Common myeloid progenitor, CD34-positive (primary cell): Measurements from ENCODE around the gene KLF6.
A peak's percentile ranks its signal among the peaks of the same experiment; 100 is the strongest.

Experiments
- CTCF ChIA-PET: fragments of 350-600 bp; sonication (Branson Sonifier 250); formaldehyde crosslinking; loops from one replicate; lab custom pipeline; 2021; ENCODE audit warnings: antibody characterized with exemption; lab: Charles Lee
- POLR2A ChIA-PET: fragments of 350-600 bp; sonication (Branson Sonifier 250); formaldehyde crosslinking; loops from one replicate; lab custom pipeline; 2021; ENCODE audit warnings: antibody characterized with exemption; lab: Charles Lee
- DNase-seq, 3 donors: peaks; one replicate each; pipeline versions ENCODE4 v3.0.0 to v3.0.0-alpha.2; 2013
- H3K27ac ChIP-seq, 2 experiments: 1 replicate in 1 of 2; 2 replicates in 1 of 2; pipeline ENCODE4 v1.7.0; 2013; ENCODE audit warnings: inconsistent platforms in 2 of 2, low read length in 2 of 2, mild to moderate bottlenecking in 2 of 2, low read depth in 1 of 2, moderate library complexity in 1 of 2; ENCODE audit not compliant: severe bottlenecking in 2 of 2, insufficient read depth in 1 of 2, poor library complexity in 1 of 2
- H3K27me3 ChIP-seq, 5 experiments: replicated peaks in 2 of 5; 1 replicate in 3 of 5; 2 replicates in 2 of 5; pipeline versions ENCODE4 v1.6.1 to v1.7.0; 2013; ENCODE audit warnings: low read length in 4 of 5, mild to moderate bottlenecking in 2 of 5, moderate library complexity in 2 of 5, inconsistent platforms in 1 of 5; ENCODE audit not compliant: insufficient read depth in 5 of 5, control insufficient read depth in 4 of 5
- H3K36me3 ChIP-seq, 4 experiments: 1 replicate in 2 of 4; 2 replicates in 2 of 4; pipeline versions ENCODE4 v1.6.1 to v1.7.0; 2013; ENCODE audit warnings: low read length in 3 of 4, control low read depth in 1 of 4, mild to moderate bottlenecking in 1 of 4; ENCODE audit not compliant: control insufficient read depth in 4 of 4, insufficient read depth in 4 of 4
- H3K4me1 ChIP-seq, 4 experiments: 1 replicate in 3 of 4; 2 replicates in 1 of 4; pipeline versions ENCODE4 v1.6.1 to v1.7.1; 2013; ENCODE audit warnings: low read length in 3 of 4, mild to moderate bottlenecking in 3 of 4, control low read depth in 1 of 4, inconsistent platforms in 1 of 4, moderate library complexity in 1 of 4; ENCODE audit not compliant: control insufficient read depth in 4 of 4, insufficient read depth in 4 of 4; ENCODE audit errors: control extremely low read depth in 1 of 4
- H3K4me3 ChIP-seq, 7 experiments: 1 replicate in 4 of 7; 2 replicates in 3 of 7; pipeline versions ENCODE4 v1.5.1 to v1.7.0; 2013; ENCODE audit warnings: mild to moderate bottlenecking in 7 of 7, low read length in 6 of 7, moderate library complexity in 6 of 7, inconsistent platforms in 2 of 7, low read depth in 2 of 7, control low read depth in 1 of 7; ENCODE audit not compliant: insufficient read depth in 4 of 7, control insufficient read depth in 1 of 7; ENCODE audit errors: extremely low read depth in 1 of 7
- H3K9me3 ChIP-seq, 5 experiments: 1 replicate in 4 of 5; 2 replicates in 1 of 5; pipeline versions ENCODE4 v1.6.1 to v1.7.1; 2013; ENCODE audit warnings: low read length in 4 of 5, mild to moderate bottlenecking in 2 of 5, inconsistent platforms in 1 of 5, low read depth in 1 of 5, moderate library complexity in 1 of 5; ENCODE audit not compliant: control insufficient read depth in 4 of 5, insufficient read depth in 2 of 5; ENCODE audit errors: control extremely low read depth in 1 of 5
- WGBS: methylation state at CpG from one replicate; pipeline ENCODE4 v1.1.5; 2013; ENCODE audit not compliant: insufficient coverage; 5-methylcytosine and 5-hydroxymethylcytosine counted together

KLF6 gene

DNA sequence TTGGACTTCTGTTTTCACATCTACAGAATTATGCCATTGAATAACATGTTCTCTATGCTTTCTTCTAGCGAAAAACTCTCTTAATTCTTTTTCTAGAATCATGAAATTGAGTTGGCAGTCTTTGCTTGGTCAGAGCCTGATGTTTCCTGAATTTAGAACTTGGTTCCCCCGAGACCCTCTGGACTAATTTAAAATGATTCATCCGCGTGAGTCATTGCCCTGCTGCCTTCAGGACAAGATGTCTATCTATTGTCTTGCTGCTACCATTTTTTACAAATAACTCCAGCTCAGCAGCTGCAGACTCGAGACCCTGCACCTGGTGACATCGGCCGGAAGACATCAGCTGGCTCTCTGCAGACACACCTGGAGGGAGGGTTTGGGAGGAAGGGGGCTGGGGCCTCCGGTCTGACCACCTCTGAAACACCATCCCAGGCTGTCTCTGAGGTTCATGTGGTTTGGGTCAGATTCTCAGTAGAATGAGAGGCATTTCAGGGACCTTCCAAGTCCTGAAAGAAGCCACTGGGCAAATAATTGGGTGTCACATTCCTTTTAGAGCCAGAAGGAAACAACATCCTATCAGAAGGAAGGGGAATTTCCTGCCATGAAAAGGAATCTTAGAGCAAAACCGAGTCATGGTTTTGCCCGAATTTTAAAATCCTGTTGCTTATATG lies 20.9 kb upstream of the KLF6 start:
- POLR2A ChIA-PET, result interaction anchor here (1.1 to 5.5 kb wide), 2 partner anchors 18 to 22 kb away, joined by 4 to 48 read pairs; partner anchors contain the start of gene KLF6
- CTCF ChIA-PET, result no interaction called here
- H3K36me3 ChIP-seq, result no peaks in the 10 kb centered on the region
- peak; percentile 77 to 94 (median 93) for DNase-seq
- peaks cover 34 to 86% (median 82%) of the 10 kb centered on the region in 4 experiments for H3K4me1 ChIP-seq
- H3K9me3 ChIP-seq, result no peaks in the 10 kb centered on the region
- peak overlapping the region; percentile 99 for H3K27ac ChIP-seq
- peak overlapping the region in 4 of 7 experiments; percentile 15 to 57 (median 20) for H3K4me3 ChIP-seq
- WGBS, result 77% methylated on average over 3 of the region's 10 CpGs
- H3K27me3 ChIP-seq, result no peaks in the 10 kb centered on the region

DNA sequence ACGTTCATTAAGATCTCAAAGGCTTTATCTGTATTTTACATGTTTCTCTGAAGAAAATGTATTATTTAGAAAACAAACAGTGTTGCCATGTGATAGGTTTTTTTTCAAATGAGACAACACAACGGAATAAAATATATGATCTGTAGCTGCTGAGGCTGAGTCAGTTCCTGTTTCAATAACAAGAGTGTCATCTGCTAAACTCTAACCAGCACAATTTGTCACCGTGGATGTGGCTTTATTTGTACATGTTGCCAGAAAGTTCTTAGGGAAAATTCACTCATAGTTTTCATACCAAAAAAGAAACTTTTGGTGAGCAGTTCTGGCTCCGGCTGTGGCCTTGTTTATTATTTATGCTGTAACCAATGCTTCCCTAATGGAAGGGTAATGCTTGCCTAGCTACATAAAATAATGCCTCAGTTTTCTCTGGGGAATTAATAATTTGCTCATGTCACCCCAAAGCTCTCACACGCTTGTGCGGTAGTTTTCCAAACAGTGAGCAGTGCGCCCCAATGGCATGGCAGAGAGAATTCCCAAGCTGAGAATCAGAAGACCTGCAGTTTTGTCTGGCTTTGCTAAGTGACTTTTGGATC lies 20.3 kb upstream of the KLF6 start:
- peak; percentile 90 to 97 (median 96) for DNase-seq
- Histone ChIP-seq H3K9me3 (no peaks in the 10 kb centered on the region), H3K4me1 (peaks cover 31 to 79% (median 77%) of the 10 kb centered on the region in 4 experiments), H3K4me3 (peak overlapping the region in 4 of 7 experiments; percentile 15 to 57 (median 20)), H3K27me3 (no peaks in the 10 kb centered on the region), H3K36me3 (no peaks in the 10 kb centered on the region), H3K27ac (peak overlapping the region; percentile 99)
- ChIA-PET CTCF (no interaction called here), POLR2A (interaction anchor here (1.1 to 5.5 kb wide), 2 partner anchors 17 to 21 kb away, joined by 4 to 48 read pairs; partner anchors contain the start of gene KLF6)
- 64% methylated on average over 5 of the region's 7 CpGs for WGBS

DNA sequence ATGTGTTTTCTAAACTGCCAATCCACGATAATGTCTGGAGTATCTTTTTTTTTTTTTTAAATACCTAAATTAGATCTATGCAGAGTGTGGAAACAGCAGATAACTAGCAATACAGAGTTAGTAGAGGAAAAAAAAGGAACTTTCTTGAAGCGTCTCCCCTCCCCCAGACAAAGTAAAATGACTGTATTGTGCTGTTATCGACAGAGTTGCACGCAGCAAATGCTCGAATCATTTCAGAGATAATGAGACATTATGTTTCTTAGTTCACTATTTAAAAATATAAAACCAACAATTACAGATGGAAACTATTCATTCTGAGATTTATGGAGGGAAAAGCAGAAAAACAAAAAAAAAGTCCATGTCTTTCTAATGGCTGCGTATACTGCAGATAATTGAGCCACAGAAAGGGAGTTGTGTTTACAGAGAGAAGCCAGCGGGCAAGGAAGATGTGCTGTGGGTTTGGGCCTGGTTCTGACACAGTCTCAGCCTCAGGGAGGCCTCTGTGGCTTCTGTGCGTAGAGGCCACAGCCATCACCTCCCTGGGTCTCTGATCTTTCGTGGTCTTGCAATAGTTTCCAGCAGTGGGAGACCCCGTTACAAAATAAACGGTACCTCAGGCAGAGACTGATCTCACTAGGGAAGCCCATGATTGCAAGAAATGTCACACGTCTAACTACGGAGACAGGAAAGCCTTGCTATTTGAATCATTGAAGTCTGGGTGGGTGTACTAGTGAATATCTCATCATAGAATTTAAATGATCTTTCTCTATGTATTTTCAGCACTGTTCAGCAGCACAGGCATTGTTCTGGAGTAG lies 19.1 kb upstream of the KLF6 start:
- CTCF ChIA-PET, result no interaction called here
- peak; percentile 72 to 89 (median 78) for DNase-seq
- Histone ChIP-seq H3K4me1 (peaks cover 31 to 68% (median 66%) of the 10 kb centered on the region in 4 experiments), H3K36me3 (no peaks in the 10 kb centered on the region), H3K9me3 (no peaks in the 10 kb centered on the region), H3K4me3 (peak overlapping the region in 2 of 7 experiments; percentile 1 to 51), H3K27ac (peak overlapping the region; percentile 99), H3K27me3 (no peaks in the 10 kb centered on the region)
- POLR2A ChIA-PET, result interaction anchor here (5.5 kb wide), 1 partner anchor 20 kb away, joined by 48 read pairs; the partner anchor contains the start of gene KLF6
- 85% methylated on average over 3 of the region's 13 CpGs for WGBS

DNA sequence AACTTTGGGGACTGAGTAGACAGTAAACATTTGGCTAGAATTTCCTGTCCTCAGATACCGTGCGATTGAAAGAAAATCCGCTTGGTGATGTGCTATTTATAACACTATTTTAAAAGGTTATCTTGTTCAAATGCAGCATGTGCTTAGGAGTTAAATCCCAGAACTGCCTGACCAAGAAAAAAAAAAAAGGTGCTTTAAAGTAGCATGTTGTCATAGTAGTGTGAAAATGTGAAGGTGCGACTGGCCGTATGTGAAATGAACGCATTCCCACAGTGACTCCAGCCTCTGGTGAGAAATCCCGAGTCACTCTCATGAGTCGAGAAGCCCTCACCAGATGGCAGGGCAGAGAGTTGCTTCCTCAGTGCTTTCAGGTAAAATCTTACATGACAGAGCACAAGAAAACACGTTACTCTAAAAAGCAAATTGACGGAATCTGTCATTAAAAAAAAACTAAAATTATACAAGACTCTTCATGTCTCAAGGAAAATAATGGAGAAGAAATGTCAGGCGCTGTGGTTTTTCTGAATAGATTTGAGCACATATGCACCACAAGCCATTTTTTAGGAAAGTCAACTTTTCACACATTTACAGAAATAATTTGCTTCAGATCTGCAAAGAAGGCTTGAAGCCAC lies 18.4 kb upstream of the KLF6 start:
- Histone ChIP-seq H3K36me3 (no peaks in the 10 kb centered on the region), H3K27ac (peak overlapping the region; percentile 99), H3K4me3 (peak overlapping the region in 4 of 7 experiments; percentile 16 to 51 (median 22)), H3K27me3 (no peaks in the 10 kb centered on the region), H3K4me1 (peaks cover 31 to 61% (median 59%) of the 10 kb centered on the region in 4 experiments), H3K9me3 (no peaks in the 10 kb centered on the region)
- DNase-seq, result peak in 2 of 3 donors; percentile 86 to 89
- CTCF ChIA-PET, result no interaction called here
- POLR2A ChIA-PET, result interaction anchor here (5.5 kb wide), 1 partner anchor 19 kb away, joined by 48 read pairs; the partner anchor contains the start of gene KLF6
- 11% methylated on average over 5 of the region's 11 CpGs for WGBS

DNA sequence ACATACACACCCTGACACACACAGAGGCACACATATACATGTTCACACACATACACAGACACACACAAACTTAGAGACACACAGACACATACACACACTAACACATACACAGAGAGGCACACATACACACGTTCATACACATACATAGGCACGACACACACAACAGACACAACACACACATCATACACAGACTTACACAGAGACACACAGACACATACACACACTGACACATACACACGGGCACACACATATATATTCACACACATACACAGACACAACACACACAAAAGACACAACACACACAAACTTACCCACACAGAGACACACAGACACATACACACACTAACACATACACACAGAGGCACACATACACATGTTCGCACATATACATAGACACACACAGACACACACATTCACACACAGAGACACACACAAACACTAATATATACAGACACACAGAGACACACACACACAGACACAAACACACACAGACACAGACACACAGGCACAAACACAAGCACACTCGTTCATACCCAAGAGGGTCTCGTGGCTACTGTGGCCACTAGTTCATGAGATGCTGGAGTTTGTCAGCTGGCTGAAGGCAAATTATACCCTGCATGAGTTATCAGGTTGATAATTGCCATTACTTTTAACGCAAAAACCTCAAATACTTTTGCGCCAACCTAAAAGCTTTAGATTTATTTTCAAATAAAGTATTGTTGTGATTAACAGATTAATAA lies 17.7 kb upstream of the KLF6 start:
- WGBS, result 92% methylated on average over 5 of the region's 8 CpGs
- Histone ChIP-seq H3K36me3 (no peaks in the 10 kb centered on the region), H3K9me3 (no peaks in the 10 kb centered on the region), H3K4me1 (peaks cover 31 to 53% (median 52%) of the 10 kb centered on the region in 4 experiments), H3K27me3 (no peaks in the 10 kb centered on the region), H3K27ac (peak overlapping the region; percentile 99), H3K4me3 (peak overlapping the region in 1 of 7 experiments; percentile 51)
- ChIA-PET CTCF (no interaction called here), POLR2A (interaction anchor here (3.7 to 5.5 kb wide), 2 partner anchors 17 to 18 kb away, joined by 20 to 48 read pairs; partner anchors contain the start of gene KLF6)
- DNase-seq, result peak in 2 of 3 donors; percentile 48 to 73

DNA sequence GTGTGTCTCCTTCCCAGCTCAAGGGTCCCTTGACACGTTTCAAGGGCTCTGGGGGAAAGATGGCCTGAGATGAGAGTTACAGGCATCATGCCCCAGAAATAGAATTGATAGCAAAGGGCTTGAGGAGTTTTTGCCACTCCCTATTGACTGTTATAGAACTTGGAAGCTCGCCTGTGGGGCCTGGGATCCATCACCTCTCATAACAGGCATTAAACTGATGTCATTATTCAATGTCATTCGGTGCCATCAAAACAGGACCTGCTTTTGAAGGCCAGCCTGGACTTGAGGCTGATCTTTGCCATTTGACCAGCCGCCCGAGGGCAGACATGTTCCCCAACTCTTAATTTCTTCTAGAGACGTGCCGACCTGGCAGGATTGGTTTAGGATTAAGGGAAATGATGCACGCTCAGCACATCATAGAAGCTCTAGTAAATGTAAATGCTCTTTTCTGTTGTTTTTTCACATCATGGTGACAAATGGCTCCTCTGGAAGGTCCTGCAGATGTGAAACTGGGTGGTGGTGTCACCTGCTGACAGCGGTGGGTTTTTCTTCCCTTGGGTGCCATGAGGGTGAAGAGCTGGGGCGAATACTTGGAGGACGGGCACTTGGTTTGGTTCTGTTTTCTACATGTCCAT lies 16.7 kb upstream of the KLF6 start:
- CTCF ChIA-PET, result no interaction called here
- peaks cover 31 to 43% (median 42%) of the 10 kb centered on the region in 4 experiments for H3K4me1 ChIP-seq
- DNase-seq, result no peak
- no peaks in the 10 kb centered on the region for H3K27me3 ChIP-seq
- H3K9me3 ChIP-seq, result peaks cover 0 to 3% (median 0%) of the 10 kb centered on the region in 5 experiments
- H3K36me3 ChIP-seq, result no peaks in the 10 kb centered on the region
- POLR2A ChIA-PET, result interaction anchor here (3.7 kb wide), 1 partner anchor 16 kb away, joined by 20 read pairs; the partner anchor contains the start of gene KLF6
- H3K27ac ChIP-seq, result no peak overlapping the region
- whole genome bisulfite sequencing, result 94% methylated on average over 11 of the region's 11 CpGs
- H3K4me3 ChIP-seq, result no peak overlapping the region
